Mammary epithelial cell (primary cell): ENCODE results near the gene VWA8.

Source experiments
- EZH2 ChIP-seq: IDR thresholded peaks from 2 replicates; pipeline ENCODE4 v1.6.1; 2012; ENCODE audit warnings: low read length, inconsistent platforms, borderline replicate concordance
- TF ChIP-seq, protein P1 (sequence below), 2 donors: IDR thresholded peaks in 1 of 2; conservative IDR thresholded peaks in 1 of 2; 2 replicates each; pipeline ENCODE4 v1.5.1; 2011 to 2012; ENCODE audit warnings: inconsistent platforms in 2 of 2, low read length in 2 of 2, mild to moderate bottlenecking in 2 of 2, control low read depth in 1 of 2, low read depth in 1 of 2; ENCODE audit not compliant: insufficient read depth in 1 of 2; ENCODE audit errors: extremely low read depth in 1 of 2

GRCh38 chr13:41825691-41826090 lies 135.2 kb downstream of the VWA8 start:
- TF ChIP-seq, protein P1, sequence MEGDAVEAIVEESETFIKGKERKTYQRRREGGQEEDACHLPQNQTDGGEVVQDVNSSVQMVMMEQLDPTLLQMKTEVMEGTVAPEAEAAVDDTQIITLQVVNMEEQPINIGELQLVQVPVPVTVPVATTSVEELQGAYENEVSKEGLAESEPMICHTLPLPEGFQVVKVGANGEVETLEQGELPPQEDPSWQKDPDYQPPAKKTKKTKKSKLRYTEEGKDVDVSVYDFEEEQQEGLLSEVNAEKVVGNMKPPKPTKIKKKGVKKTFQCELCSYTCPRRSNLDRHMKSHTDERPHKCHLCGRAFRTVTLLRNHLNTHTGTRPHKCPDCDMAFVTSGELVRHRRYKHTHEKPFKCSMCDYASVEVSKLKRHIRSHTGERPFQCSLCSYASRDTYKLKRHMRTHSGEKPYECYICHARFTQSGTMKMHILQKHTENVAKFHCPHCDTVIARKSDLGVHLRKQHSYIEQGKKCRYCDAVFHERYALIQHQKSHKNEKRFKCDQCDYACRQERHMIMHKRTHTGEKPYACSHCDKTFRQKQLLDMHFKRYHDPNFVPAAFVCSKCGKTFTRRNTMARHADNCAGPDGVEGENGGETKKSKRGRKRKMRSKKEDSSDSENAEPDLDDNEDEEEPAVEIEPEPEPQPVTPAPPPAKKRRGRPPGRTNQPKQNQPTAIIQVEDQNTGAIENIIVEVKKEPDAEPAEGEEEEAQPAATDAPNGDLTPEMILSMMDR (conservative IDR thresholded peaks at IDR 0.05 in 1 of 2, IDR thresholded peaks at IDR 0.05 in 1 of 2; ENCODE audit: extremely low read depth in 1 of 2, insufficient read depth in 1 of 2, low read depth in 1 of 2, low read length in 2 of 2) = no peak
- no peak for TF ChIP-seq EZH2
